ENCODE data around the gene RETREG3.

GRCh38 chr17:42562388-42563142 is 46.6 kb downstream of the RETREG3 start:
- no peak for TF ChIP-seq CTCF (IDR thresholded peaks at IDR 0.05)
- TF ChIP-seq POLR2A (IDR thresholded peaks at IDR 0.05): no peak
